ENCODE measurements around the gene MKRN2. TPM values are rescaled to one million over a fixed set of nuclear protein-coding genes. Genes with fewer than 3 reads are reported as not detected.
A peak's percentile ranks its signal among the peaks of the same experiment; 100 is the strongest.

Gene MKRN2
- polyA plus RNA-seq, 1 donor: 27.0 TPM

DNA sequence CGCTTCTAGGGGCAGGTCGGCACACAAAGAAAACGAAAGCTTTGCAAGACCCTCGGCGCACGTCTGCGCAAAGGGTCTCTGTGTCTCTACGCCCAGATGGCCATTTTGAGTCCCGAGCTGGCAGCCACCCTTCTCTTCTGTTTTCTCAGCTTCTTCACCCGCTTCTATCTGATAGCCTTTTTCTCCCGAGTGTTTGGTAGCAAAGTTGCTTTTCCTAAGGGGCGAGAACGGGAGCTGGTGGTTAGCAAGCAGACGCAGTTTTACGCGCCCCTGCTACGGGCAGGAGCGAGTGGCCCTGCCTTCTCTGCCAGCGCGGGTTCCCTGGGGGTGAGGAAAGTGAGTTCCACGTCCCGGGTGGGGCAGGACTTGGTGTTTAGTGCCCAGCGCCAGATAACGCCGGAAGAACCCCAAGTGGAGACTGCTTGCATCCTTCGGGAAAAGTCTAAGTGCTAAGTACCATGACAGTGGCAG lies 2.9 kb upstream of the MKRN2 start:
- no peak for DNase-seq (ENCODE audit: low read depth)

DNA sequence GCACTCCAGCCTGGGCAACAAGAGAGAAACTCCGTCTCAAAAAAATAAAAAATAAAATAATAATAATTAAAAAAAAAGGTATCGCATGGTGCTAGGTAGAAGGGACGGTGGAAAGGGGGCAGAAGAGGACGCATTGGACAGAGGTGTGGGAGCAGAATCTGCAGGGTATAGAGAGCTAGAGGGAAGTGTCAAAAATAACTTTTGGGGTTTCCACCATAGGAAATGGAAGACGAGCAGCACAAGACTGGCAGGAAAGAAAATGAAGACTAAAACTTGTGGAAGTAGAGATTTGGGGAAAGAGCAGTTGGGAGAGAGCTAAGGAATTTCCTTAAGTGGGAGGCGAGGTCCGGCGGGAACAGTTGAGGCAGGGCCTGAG lies 585 bp upstream of the MKRN2 start:
- no peak for DNase-seq (ENCODE audit: low read depth)

DNA sequence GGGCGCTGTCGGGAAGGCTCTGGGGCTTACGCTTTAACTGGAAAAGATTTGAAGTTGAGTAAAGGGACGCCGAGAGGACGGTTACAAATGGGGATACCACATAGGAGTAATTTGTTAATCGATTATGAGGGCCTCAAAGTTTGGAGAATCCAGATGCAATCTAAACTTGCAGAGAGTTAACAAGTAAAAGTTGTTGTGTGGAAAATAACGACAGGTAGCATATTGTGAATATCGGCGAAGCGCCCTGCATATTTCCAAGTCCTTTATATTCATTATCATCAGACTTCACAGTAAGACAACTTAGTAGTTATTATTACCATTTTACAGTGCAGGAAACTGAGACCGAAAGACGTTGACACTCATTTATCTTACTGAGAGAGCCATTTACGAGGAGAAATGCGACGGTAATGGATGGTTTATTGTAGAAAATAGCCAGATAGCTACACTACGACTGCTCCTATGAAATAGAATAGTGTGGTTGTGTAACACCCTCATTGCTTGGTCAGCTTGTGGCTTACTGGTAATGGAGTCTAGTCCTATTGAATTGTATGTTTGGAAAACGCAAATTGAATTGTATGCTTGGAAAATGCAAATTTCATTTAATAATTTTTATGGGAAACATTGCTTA lies 700 bp downstream of the MKRN2 start:
- DNase-seq (ENCODE audit: low read depth): peak; percentile 5

DNA sequence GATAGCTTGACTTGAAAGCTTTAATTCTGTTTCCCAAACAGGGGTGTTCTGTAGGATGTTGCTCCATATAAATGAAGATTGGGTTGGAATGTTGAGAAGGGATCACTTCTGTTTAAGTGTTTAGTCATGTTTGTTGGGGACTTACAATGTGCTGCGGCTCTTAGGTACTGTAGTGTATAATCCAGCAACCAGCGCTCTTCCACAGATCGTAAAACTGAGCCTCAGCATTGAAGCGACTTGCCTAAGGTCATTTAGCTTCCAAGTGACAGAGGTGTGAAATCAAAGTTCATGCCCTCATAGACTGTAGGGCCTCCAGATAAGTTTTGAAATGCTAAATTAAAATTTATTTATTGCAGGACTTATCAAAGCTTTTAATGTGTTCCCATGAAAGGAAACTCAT lies 1.8 kb downstream of the MKRN2 start:
- DNase-seq (ENCODE audit: low read depth): no peak

DNA sequence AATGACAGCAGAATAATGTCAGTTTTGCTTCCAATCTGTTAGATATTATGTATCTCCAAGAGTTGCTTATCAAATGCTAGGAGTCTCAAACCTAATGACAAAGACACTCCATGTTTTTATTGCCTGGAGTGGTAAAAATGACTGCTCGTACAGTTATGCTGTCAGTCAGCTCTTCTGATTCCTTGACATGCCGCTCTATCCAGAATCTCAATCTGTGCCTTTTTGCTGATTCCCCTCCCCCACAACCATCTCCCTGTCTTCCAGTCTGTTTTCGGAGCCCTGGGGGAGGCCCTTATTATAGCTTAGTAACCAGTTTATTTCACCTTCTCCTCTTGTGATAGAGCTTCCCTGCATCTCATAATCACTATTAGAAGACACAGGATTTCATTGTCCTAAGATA lies 2.6 kb downstream of the MKRN2 start:
- DNase-seq (ENCODE audit: low read depth): no peak

DNA sequence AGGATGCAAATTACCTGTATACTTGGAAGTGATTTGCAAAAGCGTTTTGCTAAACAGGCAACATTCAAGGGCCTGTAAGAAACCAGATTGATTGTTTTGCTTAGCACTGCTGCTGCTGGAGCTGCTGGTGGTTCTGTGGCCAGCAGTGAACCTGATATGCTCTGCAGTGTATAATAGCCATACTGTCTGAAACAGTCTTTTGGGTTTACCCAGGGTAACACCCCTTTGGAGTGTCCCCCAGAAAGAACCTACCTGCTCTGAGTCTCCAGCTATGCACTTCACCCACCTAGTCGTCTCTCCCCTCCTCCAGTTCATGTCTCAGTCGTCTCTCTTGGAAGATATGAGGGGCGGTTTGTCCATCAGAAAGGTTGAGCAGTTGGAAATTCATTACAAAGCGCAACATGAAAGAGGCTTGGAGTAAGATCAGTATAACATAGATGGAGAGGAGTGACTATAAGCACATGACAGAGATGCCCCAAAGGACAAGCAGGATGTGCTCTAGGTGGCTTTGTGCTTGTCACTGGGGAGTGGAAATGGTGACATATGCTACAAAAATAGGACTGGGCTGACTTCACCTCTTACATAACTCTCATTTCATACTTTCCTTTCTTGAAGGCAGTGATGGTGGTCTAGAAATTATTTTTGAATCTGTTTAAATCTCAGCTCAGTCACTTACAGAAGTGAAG lies 3.8 kb downstream of the MKRN2 start:
- DNase-seq (ENCODE audit: low read depth): no peak

DNA sequence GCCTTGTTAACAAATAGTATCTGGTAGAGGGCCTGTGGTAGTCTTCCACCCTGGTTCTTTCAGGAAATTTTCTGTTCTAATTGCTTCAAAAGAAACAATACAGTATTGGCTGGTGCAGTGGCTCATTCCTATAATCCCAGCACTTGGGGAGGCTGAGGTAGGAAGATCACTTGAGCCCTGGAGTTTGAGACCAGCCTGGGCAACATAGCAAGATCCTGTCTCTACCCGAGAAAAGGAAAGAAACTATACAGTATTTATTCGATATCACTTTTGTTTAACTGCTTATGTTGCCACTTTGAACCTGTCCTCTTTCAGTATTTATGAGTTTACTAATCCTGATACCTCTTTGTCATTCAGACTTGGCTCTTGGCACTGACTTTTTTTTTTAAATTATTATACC lies 4.5 kb downstream of the MKRN2 start:
- no peak for DNase-seq (ENCODE audit: low read depth)

DNA sequence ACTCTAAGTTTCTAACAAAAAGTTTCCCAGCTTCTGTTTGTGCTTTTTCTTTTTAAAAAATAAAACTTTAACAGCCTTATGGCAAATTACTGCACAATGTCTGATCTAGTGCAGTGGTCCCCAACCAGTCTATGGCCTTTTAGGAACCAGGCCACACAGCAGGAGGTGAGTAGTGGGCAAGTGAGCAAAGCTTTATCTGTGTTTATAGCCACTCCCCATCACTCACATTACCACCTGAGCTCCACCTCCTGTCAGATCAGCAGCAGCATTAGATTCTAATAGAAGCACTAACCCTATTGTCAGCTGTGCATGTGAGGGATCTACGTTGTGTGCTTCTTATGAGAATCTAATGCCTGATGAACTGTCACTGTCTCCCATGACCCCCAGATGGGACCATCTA lies 5.6 kb downstream of the MKRN2 start:
- no peak for DNase-seq (ENCODE audit: low read depth)

DNA sequence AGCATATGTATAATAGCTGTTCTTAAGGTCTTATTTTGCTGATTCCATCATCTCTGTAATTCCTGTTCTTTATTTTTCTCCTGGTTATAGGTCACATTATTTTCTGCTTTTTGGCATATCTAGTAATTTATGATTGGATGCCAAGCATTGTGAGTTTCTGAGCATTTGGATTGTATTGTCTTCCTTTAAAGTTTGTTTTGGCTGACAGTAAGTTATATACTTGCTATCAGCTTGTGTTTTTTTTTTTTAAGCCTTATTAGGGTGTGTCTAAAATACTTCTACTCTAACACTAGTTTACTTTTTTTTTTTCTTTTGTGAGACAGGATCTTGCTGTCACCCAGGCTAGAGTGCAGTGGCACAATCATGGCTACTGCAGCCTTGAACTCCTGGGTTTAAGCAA lies 10.1 kb downstream of the MKRN2 start:
- DNase-seq (ENCODE audit: low read depth): no peak

DNA sequence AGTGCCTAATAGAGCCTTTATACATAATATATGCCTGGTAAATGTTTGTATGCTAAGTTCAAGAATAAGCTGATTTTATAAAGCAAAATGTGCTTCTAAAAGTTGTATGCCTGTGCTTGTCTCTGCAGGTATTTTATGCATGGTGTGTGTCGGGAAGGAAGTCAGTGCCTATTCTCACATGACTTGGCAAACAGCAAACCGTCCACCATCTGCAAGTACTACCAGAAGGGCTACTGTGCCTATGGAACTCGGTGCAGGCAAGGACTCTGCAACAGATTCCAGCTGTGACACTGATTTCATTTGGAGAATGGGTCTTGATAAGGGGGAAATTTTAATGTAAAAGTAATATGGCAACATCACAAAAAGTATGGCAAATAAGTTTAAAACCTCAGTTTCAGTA lies 11.9 kb downstream of the MKRN2 start:
- no peak for DNase-seq (ENCODE audit: low read depth)

DNA sequence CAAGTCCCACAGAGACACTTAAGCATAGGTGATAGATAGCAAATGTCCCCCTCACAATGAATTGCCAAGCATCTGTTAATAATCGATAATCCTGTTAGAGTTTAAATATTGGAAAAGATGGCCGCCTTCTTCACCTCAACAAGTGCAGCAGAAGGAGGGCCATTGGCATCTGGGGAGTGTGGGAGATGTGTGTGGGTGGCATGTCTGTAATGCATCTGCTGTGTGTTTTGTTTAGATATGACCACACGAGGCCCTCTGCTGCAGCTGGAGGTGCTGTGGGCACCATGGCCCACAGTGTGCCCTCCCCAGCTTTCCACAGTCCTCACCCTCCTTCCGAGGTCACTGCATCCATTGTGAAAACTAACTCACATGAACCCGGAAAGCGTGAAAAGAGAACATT lies 12.9 kb downstream of the MKRN2 start:
- DNase-seq (ENCODE audit: low read depth): no peak

DNA sequence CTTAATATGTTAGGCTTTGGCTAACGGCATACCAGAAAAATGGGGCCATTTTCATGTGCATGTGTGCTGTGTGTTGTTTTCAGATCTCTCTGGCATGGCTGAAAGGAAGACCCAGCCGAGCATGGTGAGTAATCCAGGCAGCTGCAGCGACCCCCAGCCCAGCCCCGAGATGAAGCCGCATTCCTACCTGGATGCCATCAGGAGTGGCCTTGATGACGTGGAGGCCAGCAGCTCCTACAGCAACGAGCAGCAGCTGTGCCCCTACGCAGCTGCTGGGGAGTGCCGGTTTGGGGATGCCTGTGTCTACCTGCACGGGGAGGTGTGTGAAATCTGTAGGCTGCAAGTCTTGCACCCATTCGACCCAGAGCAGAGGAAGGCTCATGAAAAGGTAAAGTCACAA lies 15.1 kb downstream of the MKRN2 start:
- DNase-seq (ENCODE audit: low read depth): no peak

DNA sequence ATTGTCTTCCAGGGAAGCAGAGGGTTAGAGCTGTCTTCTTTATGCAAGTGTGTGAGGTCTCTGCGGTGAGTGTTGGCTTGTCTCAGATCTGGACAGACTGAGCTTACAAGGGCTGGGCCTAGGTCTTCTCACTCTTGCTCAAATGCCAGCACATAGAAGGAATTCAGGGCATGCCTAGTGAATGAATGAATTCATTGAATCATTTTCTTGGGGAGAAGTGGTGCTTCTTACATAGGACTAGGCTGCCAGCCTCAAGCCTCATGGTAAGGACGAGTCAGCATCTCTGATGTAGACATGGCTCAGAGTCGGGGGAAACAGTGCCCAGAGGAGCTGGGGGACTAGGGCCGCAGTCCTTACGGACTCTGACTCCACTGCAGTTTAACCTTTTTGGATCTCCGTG lies 17.2 kb downstream of the MKRN2 start:
- DNase-seq (ENCODE audit: low read depth): no peak

DNA sequence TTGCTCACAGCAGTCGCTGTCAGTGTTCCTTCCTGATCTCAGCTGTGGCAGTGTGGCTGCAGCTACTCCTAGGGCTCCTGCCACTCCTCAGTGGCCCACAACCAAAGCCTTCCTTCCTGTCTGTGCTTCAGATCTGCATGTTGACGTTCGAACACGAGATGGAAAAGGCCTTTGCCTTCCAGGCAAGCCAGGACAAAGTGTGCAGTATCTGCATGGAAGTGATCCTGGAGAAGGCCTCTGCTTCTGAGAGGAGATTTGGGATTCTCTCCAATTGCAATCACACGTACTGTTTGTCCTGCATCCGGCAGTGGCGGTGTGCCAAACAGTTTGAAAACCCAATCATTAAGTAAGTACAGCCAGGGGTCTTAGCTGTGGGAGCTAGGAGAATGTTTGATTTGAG lies 17.8 kb downstream of the MKRN2 start:
- no peak for DNase-seq (ENCODE audit: low read depth)

DNA sequence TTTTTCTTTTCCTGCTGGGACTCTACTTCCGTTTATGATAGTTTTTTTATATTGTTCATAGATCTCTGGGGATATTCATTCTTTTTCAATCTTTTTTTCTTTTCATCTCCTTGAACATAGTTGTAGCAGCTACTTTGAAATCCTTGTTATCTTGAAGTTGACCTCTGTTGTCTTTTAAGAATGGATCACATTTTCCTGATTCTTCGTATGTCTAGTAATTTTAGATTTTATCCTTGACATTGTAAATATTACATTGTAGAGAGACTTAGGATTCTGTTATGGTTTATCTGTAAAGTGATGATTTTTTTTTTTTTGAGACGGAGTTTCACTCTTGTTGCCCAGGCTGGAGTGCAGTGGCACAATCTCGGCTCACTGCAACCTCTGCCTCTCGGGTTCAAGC lies 20.5 kb downstream of the MKRN2 start:
- no peak for DNase-seq (ENCODE audit: low read depth)

DNA sequence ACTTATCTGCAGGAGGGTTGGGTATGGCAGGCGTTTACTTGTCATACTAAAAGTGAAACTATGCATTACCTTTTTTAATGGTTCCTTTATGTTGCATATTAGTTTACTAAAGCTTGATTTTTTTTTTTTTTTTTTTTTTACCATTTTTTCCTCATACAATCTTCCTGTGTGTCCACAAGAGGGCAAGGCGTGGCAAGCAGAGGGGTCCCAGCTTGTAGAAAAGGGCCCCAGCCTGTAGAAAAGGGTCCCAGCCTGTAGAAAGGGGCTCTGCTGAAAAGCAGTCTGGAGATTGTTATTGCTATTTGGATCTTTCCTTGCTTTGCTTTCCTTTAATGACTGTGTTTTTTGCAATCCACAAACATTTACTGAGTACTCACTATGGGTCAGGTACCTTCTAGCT lies 21.9 kb downstream of the MKRN2 start:
- DNase-seq (ENCODE audit: low read depth): no peak

DNA sequence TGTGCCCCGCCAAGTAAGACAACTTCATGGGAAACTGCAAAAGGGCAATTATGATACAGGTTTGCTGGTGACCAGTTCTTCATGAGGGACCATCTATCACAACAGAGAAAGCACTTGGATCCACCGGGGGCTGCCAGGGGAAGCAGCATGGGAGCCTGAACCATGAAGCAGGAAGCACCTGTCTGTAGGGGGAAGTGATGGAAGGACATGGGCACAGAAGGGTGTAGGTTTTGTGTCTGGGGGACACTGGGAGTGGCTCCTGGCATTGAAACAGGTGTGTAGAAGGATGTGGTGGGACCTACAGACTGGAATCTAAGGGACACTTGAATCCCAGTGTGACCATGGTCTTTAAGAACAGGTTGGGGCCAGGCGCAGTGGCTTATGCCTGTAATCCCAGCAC lies 22.6 kb downstream of the MKRN2 start:
- no peak for DNase-seq (ENCODE audit: low read depth)

DNA sequence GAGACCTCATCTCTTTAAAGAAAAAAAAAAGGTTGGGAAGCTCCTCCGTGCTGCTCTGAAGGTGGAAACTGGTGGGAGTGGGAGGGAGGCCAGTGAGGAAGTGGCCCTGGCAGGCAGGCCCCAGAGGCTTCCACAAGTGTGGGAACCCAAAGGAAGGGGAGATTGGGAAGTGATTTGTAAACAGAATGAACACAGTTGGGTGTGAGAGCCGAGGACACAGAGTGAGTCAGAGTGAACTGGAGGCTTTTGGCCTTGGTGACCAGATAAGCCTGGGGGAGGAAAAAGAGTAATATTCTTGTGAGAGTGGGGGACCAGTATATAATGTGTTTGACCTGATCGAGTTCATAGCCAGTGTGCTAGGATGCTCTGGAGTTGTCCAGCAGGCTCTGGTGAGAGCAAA lies 23.0 kb downstream of the MKRN2 start:
- DNase-seq (ENCODE audit: low read depth): no peak

DNA sequence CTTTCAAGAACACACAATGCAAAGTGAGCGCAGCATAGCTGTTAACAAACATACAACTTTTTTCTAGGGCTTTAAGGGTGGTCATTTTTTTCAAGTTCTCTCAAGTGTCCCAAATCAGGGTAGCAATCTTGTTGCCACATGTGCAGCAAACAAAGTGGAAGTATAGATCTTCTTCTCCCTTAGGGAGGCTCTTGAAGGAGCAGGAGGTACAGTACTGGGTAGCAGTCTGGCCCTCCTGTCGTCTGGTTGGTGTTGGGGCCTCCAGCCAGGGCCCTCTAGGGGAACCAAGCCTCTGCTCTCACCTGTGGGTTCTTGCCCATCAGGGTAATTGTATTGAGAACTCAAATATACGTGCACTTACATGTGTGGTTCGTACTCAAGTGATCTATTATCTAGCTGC lies 25.8 kb downstream of the MKRN2 start:
- no peak for DNase-seq (ENCODE audit: low read depth)

DNA sequence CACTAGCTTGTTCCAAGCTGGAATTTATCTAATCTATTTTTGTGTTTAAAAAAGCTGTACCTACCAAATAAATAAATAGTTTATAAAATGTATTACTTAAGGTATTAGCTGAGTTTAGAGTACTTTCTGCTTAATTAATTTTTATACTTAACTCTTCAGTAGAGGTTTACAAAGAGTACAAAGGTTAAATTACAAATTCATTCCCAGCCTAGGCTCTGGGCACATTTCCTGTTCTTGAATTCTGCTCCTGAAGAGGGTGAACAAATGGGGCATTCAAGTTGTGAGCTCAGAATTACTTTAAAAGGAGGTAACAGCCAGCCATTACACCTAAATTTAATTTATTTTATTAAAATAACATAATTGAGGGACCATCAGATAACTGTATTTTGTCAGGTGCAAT lies 26.4 kb downstream of the MKRN2 start:
- no peak for DNase-seq (ENCODE audit: low read depth)

DNA sequence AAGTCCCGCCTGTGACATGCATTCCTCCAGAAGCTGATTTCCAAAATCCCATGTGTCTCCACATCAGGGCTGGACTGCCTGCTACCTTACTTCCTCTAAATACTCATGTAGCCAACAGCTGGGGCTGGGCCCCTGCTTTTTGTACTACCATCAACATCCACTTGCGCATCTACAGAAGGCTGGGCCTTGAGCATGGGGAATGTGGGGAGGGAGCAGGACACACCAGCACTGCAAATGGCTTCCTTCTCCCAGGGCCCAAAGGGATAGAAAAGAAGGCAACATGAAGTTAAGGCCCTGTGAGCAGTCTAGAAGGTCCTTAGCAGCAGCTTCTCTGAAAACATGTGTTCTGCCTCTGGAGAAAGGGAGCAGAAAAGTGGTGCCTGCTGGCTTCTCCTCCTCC lies 27.2 kb downstream of the MKRN2 start:
- no peak for DNase-seq (ENCODE audit: low read depth)

DNA sequence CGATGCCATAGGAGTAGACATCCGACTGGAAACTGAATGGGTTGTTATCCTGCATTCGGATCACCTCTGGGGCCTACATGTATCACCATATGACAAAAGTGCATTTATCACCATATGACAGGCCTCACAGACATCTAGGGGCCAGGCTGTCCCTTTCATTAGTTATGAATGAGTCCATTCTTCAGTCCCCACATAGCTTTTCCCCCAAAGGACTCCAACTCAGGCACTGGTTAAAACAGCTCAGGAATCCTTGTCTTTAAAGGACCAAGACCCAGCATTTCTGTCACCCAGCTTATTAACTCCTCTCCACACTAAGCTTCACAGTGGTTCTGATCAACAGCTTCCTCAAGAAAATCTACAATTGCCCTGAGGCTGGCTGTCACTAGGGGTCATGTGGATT lies 28.3 kb downstream of the MKRN2 start:
- DNase-seq (ENCODE audit: low read depth): no peak

DNA sequence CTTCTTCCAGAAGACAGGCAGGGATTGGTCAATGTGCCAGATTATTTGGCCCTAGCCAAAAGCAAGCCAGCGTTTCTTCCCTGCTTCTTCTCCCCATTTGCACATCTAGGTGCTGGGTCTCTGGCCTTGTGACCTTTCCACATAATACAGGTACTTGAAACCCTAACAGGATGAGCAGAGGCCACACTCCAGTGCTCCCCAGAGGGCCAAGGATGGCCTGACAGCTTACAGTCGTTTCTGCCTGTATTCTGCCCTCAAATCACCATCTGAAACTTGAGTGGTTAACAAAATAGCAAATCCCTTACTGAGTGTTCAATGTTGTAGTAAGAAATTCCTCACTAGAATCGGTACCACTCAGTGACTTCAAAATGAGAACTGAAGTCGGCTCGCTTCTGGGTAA lies 29.1 kb downstream of the MKRN2 start:
- DNase-seq (ENCODE audit: low read depth): no peak

DNA sequence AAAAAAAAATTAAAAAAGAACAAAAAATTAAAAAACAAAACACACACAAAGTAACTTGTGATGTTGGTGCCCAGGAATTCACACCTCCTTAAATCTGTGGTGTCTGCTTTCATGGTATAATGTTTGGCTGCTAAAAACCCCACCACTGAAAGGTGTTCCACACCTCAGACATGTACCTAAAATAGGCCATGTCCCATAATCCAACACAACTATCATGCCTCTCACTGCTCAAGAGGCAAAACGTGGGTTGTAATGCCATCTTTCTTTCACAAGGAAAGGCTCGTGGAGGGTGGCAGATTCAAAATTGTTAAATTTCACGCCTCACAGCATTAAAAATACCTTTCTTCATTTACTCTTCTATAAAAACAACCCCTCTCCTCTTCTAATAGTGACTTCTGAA lies 29.5 kb downstream of the MKRN2 start:
- no peak for DNase-seq (ENCODE audit: low read depth)

Measured in forelimb muscle (tissue), 1 donor.